GM12891 (cell line): ENCODE data around the gene MKI67.

Experiments used
- PAX5 ChIP-seq: IDR thresholded peaks from 2 replicates; pipeline ENCODE4 v1.6.1; 2011; ENCODE audit warnings: low read length, moderate library complexity, mild to moderate bottlenecking; ENCODE audit not compliant: insufficient read depth, severe bottlenecking
- POLR2A ChIP-seq: IDR thresholded peaks from 2 replicates; pipeline ENCODE4 v1.6.1; 2011; ENCODE audit warnings: low read depth, low read length, control low read depth
- POLR2AphosphoS5 ChIP-seq: IDR thresholded peaks from 2 replicates; pipeline ENCODE4 v1.6.1; 2011; ENCODE audit warnings: low read depth, low read length, control low read depth
- POU2F2 ChIP-seq: IDR thresholded peaks from 2 replicates; pipeline ENCODE4 v1.6.1; 2011; ENCODE audit warnings: low read depth, mild to moderate bottlenecking, control low read depth, low read length, moderate library complexity
- TAF1 ChIP-seq: IDR thresholded peaks from 2 replicates; pipeline ENCODE4 v1.6.1; 2011; ENCODE audit warnings: low read depth, low read length, control low read depth

- TF ChIP-seq POLR2AphosphoS5 (no peak), POLR2A (no peak), TAF1 (no peak), POU2F2 (no peak), PAX5 (no peak)
Measured at GRCh38 chr10:128070721-128071416, 55.4 kb downstream of the MKI67 start.
